NCI-H1092 treated with DMSO at 0.1 percent for 48 hours (cell line): ENCODE data around the gene CHTF8.
"Not testable (repeated sequence)": the region's sequence is repeated elsewhere in the genome, so short reads cannot be mapped to it uniquely, and the experiment has no call there.

Experiments
- DNase-seq: peaks from one replicate; lab custom pipeline; 2025; lab: John Stamatoyannopoulos, UW

CHTF8 gene, protein sequence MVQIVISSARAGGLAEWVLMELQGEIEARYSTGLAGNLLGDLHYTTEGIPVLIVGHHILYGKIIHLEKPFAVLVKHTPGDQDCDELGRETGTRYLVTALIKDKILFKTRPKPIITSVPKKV

GRCh38 chr16:69132424-69133252 is at the start of gene CHTF8, which contains the start of gene UTP4:
Gene CHTF8 (minus strand): TSS chr16:69132588. CDS start chr16:69121458, 11,130 bp downstream.
Gene UTP4 (plus strand): TSS chr16:69132649. CDS start chr16:69133460, 811 bp downstream.
- DNase-seq, result peak; percentile 77

- no peak for DNase-seq
Observed at GRCh38 chr16:69180011-69180338, 47.6 kb upstream of the CHTF8 start.

- DNase-seq, result peak; percentile 77
Observed at GRCh38 chr16:69179328-69180010, 47.1 kb upstream of the CHTF8 start.

GRCh38 chr16:69176033-69176800 is 43.8 kb upstream of the CHTF8 start:
- no peak for DNase-seq

GRCh38 chr16:69171325-69172084 is 39.1 kb upstream of the CHTF8 start:
- no peak for DNase-seq

- no peak for DNase-seq
Observed at GRCh38 chr16:69169607-69170352, 37.4 kb upstream of the CHTF8 start.

- DNase-seq, result no peak
Observed at GRCh38 chr16:69169051-69169450, 36.7 kb upstream of the CHTF8 start.

- no peak for DNase-seq
Observed at GRCh38 chr16:69166946-69167930, 34.9 kb upstream of the CHTF8 start.

- no peak for DNase-seq
Observed at GRCh38 chr16:69166221-69166833, 33.9 kb upstream of the CHTF8 start.

GRCh38 chr16:69165584-69165983 is 33.2 kb upstream of the CHTF8 start:
- DNase-seq, result no peak

GRCh38 chr16:69160192-69160591 is 27.8 kb upstream of the CHTF8 start:
- DNase-seq, result no peak

DNA sequence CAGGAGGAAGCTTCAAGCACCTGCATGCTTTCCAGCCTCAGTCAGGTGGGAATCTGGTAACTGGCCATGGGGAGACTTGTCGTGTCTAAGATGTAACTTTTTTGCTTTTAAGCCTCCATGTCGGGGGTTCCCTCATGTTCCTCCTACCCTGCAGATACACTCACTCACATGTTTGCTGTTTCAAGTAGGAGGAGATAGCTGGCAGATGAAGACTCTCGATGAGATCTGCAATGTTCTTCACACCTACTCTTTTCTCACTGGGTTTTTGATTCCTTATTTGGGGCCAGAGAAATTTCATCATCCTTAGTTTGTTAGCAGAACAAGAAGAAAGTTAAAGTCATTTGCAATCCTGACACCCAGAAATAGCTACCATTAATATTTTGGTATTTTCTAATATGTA is 24.8 kb upstream of the CHTF8 start:
- DNase-seq, result no peak

GRCh38 chr16:69150146-69150865 is 17.9 kb upstream of the CHTF8 start:
- peak; percentile 48 for DNase-seq

- not testable (repeated sequence) for DNase-seq
Observed at GRCh38 chr16:69149621-69150020, 17.2 kb upstream of the CHTF8 start.

DNA sequence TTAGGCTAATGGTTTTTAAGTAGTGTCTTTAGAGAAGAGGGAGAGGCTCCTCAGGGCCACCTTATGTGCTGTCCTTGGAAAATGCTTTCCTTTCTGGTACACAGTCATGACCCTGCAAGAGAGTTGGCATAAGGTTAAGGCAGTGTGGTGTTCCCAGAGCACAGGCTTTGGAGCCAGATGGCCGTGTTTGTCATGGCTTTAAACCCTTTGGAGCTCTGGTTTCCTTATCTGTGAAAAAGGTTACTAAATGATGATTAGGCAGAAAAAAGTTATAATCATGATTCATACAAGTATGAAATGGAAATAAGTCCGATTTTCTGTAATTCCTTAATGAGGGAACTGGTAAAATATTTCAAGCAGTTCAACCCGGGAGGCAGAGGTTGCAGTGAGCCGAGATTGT is 13.3 kb upstream of the CHTF8 start:
- no peak for DNase-seq

- DNase-seq, result no peak
Observed at GRCh38 chr16:69143116-69143515, 10.7 kb upstream of the CHTF8 start.

GRCh38 chr16:69141936-69142335 is 9.5 kb upstream of the CHTF8 start:
- no peak for DNase-seq

DNA sequence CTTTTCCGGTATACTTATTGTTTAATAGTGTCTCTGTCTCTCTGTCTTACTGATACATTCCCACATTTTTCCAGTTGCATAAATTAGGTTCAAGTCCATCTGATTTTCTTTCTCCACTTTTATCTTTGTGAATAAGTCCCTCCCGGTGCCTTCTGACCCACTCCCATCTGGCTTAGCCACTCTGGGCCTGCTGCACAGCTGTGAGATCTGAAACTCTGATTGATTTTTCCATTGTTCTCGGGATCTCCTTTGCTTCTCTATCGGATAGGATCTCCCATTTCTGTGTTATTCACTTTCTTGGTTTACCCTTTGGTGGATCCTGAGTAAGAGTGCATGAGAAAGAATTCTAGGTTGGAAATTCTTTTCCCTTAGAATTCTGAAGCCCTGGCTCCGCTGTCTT is 8.6 kb upstream of the CHTF8 start:
- DNase-seq, result no peak

DNA sequence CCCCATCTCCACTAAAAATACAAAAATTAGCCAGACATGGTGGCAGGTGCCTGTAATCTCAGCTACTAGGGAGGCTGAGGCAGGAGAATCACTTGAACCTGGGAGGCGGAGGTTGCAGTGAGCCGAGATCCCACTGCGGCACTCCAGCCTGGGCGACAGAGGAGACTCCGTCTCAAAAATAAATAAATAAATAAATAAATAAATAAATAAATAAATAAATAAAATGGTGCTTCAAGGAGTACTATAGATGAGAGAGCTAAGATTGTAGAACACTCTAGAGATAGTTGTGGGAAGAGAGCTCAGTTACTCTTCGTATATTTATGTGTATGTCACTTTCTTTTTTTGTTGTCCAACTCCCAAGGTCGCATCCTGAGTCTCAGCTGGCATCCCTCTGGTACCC is 7.1 kb upstream of the CHTF8 start:
- not testable (repeated sequence) for DNase-seq
